Glomerular visceral epithelial cell (primary cell): ENCODE data around the gene PECR.
"Not testable (repeated sequence)": the region's sequence is repeated elsewhere in the genome, so short reads cannot be mapped to it uniquely, and the experiment has no call there.

ENCODE experiments used
- DNase-seq: peaks from one replicate; pipeline ENCODE4 v3.0.0-alpha.2; 2016; ENCODE audit errors: extremely low spot score

Gene PECR

GRCh38 chr2:216002101-216002678 is 79.4 kb downstream of the PECR start:
- no peak for DNase-seq

GRCh38 chr2:216001216-216002100 is 80.2 kb downstream of the PECR start:
- DNase-seq: no peak

- no peak for DNase-seq
Observed at GRCh38 chr2:215998636-215999035, 83.0 kb downstream of the PECR start.

GRCh38 chr2:215997219-215997618 is 84.4 kb downstream of the PECR start:
- DNase-seq: no peak

GRCh38 chr2:215994911-215995310 is 86.7 kb downstream of the PECR start:
- DNase-seq: no peak

GRCh38 chr2:215988556-215989207 is 92.9 kb downstream of the PECR start:
- DNase-seq: not testable (repeated sequence)
